GM12878 (cell line): ENCODE data around the gene HNMT. TPM values are rescaled to one million over a fixed set of nuclear protein-coding genes. Genes with fewer than 3 reads are reported as not detected.

Source experiments
- ATAC-seq: fragments of 200-7000 bp; cut with Tn5 transposase; 3 replicates; pipeline ENCODE4 v1.9.1; 2020; ENCODE audit warnings: mild to moderate bottlenecking, moderate library complexity
- BruUV-seq: library from RNA; stranded (reverse); fragments of 400-500 nt; replicated peaks from 2 replicates; lab custom pipeline; 2021; lab: Mats Ljungman, UMichigan
- CTCF ChIA-PET: fragments of 300-600 bp; sonication (Branson Sonifier 250); formaldehyde crosslinking; extraction: SDS; loops from one replicate; lab custom pipeline; 2021; ENCODE audit warnings: inconsistent platforms; lab: Yijun Ruan, JAX
- POLR2A ChIA-PET: fragments of 350-600 bp; formaldehyde crosslinking; extraction: SDS; loops from one replicate; lab custom pipeline; 2021; ENCODE audit warnings: inconsistent platforms; lab: Charles Lee
- RAD21 ChIA-PET: fragments of 300-600 bp; sonication (Branson Sonifier 250); formaldehyde crosslinking; loops from one replicate; lab custom pipeline; 2023; ENCODE audit warnings: antibody characterized with exemption; ENCODE audit not compliant: unreplicated experiment; lab: Charles Lee
- SMC1A ChIA-PET: fragments of 300-600 bp; sonication (Branson Sonifier 250); formaldehyde crosslinking; loops from one replicate; lab custom pipeline; 2023; ENCODE audit not compliant: unreplicated experiment, uncharacterized antibody; lab: Charles Lee
- DNase-seq: peaks from one replicate; pipeline ENCODE4 v3.0.0-alpha.2; 2011; ENCODE audit warnings: low read depth, low spot score
- FAIRE-seq: peaks from 3 replicates; lab custom pipeline; 2011; peaks lifted over from hg19 to GRCh38; lab: Jason Lieb, UNC
- H2AFZ ChIP-seq: 2 replicates; pipeline ENCODE4 v1.6.0; 2011; ENCODE audit warnings: low read depth, low read length, control low read depth; ENCODE audit not compliant: control insufficient read depth
- H3K27ac ChIP-seq: 2 replicates; pipeline ENCODE4 v1.5.1; 2011; ENCODE audit warnings: control low read depth; ENCODE audit not compliant: control insufficient read depth, insufficient read depth
- H3K27me3 ChIP-seq, 2 experiments: replicated peaks in 1 of 2; 2 replicates each; pipeline versions ENCODE4 v1.6.0 to v1.6.1; 2011; ENCODE audit warnings: low read length in 1 of 2; ENCODE audit not compliant: control insufficient read depth in 2 of 2, insufficient read depth in 2 of 2
- H3K36me3 ChIP-seq, 2 experiments: 2 replicates each; pipeline ENCODE4 v1.5.1; 2011; ENCODE audit warnings: low read length in 1 of 2; ENCODE audit not compliant: control insufficient read depth in 2 of 2, insufficient read depth in 2 of 2
- H3K4me1 ChIP-seq: 2 replicates; pipeline ENCODE4 v1.6.1; 2011; ENCODE audit warnings: mild to moderate bottlenecking, low read length, moderate library complexity, mixed read lengths; ENCODE audit not compliant: control insufficient read depth, insufficient read depth
- H3K4me2 ChIP-seq: 2 replicates; pipeline ENCODE4 v1.6.0; 2011; ENCODE audit warnings: control low read depth; ENCODE audit not compliant: control insufficient read depth, insufficient read depth
- H3K4me3 ChIP-seq: fragments of 200-600 bp; sonication (generic); 2 replicates; pipeline ENCODE4 v1.5.1; 2016
- H3K79me2 ChIP-seq: 2 replicates; pipeline ENCODE4 v1.6.0; 2011; ENCODE audit warnings: low read length; ENCODE audit not compliant: control insufficient read depth, insufficient read depth
- H3K9ac ChIP-seq: 2 replicates; pipeline ENCODE4 v1.8.0; 2011; ENCODE audit warnings: low read length, control low read depth, mixed read lengths; ENCODE audit not compliant: control insufficient read depth, insufficient read depth
- H3K9me3 ChIP-seq: replicated peaks from 3 replicates; pipeline ENCODE4 v1.5.1; 2011; ENCODE audit warnings: mild to moderate bottlenecking, low read length; ENCODE audit not compliant: control insufficient read depth, insufficient read depth
- H4K20me1 ChIP-seq: 2 replicates; pipeline ENCODE4 v1.6.0; 2011; ENCODE audit not compliant: control insufficient read depth, insufficient read depth
- BCL11A ChIP-seq: IDR thresholded peaks from 2 replicates; pipeline ENCODE4 v1.6.1; 2011; ENCODE audit warnings: low read depth, low read length
- BHLHE40 ChIP-seq, 2 experiments: fragments of 450-650 bp in 1 of 2; IDR thresholded peaks; 2 replicates each; pipeline ENCODE4 v1.6.1; 2011 to 2017; ENCODE audit warnings: low read depth in 2 of 2, borderline replicate concordance in 1 of 2, improper control_type of control experiment in 1 of 2, low read length in 1 of 2, mild to moderate bottlenecking in 1 of 2
- CHD1 ChIP-seq: IDR thresholded peaks from 2 replicates; pipeline ENCODE4 v1.6.1; 2012; ENCODE audit warnings: low read depth, low read length, improper control_type of control experiment
- CREM ChIP-seq: IDR thresholded peaks from 2 replicates; pipeline ENCODE4 v1.6.1; 2014; ENCODE audit warnings: antibody characterized with exemption, low read depth
- EGR1 ChIP-seq, 2 experiments: IDR thresholded peaks; 1 replicate in 1 of 2; 2 replicates in 1 of 2; pipeline ENCODE4 v1.6.1; 2011 to 2012; ENCODE audit warnings: low read depth in 2 of 2, low read length in 2 of 2, borderline replicate concordance in 1 of 2, mild to moderate bottlenecking in 1 of 2, moderate library complexity in 1 of 2
- FOXK2 ChIP-seq: fragments of 450-650 bp; IDR thresholded peaks from 2 replicates; pipeline ENCODE4 v1.6.1; 2017; ENCODE audit warnings: mild to moderate bottlenecking, moderate library complexity
- GABPA ChIP-seq: IDR thresholded peaks from 2 replicates; pipeline ENCODE4 v1.6.1; 2014; ENCODE audit warnings: antibody characterized with exemption, low read depth, mild to moderate bottlenecking, inconsistent platforms
- HCFC1 ChIP-seq: fragments of 150-350 bp; IDR thresholded peaks from 2 replicates; pipeline ENCODE4 v1.6.1; 2014; ENCODE audit warnings: low read length
- HDGF ChIP-seq: fragments of 450-650 bp; IDR thresholded peaks from 2 replicates; pipeline ENCODE4 v1.6.1; 2016; ENCODE audit warnings: antibody characterized with exemption
- IRF5 ChIP-seq: fragments of 450-650 bp; IDR thresholded peaks from 2 replicates; pipeline ENCODE4 v1.6.1; 2017; ENCODE audit warnings: borderline replicate concordance
- KAT2A ChIP-seq: conservative IDR thresholded peaks from 2 replicates; pipeline ENCODE4 v1.6.1; 2011; ENCODE audit warnings: low read depth, low read length; ENCODE audit not compliant: control insufficient read depth
- MTA3 ChIP-seq: IDR thresholded peaks from 2 replicates; pipeline ENCODE4 v1.6.1; 2012; ENCODE audit warnings: low read length, inconsistent platforms, borderline replicate concordance
- MYC ChIP-seq: IDR thresholded peaks from 2 replicates; pipeline ENCODE4 v1.6.1; 2011; ENCODE audit warnings: mild to moderate bottlenecking, low read length, moderate library complexity, inconsistent platforms; ENCODE audit not compliant: insufficient read depth, insufficient replicate concordance, insufficient read length, severe bottlenecking
- NFXL1 ChIP-seq: fragments of 450-650 bp; IDR thresholded peaks from 2 replicates; pipeline ENCODE4 v1.6.1; 2017; ENCODE audit warnings: antibody characterized with exemption, mild to moderate bottlenecking, borderline replicate concordance
- SKIL ChIP-seq: fragments of 450-650 bp; IDR thresholded peaks from 2 replicates; pipeline ENCODE4 v1.6.1; 2017; ENCODE audit warnings: mild to moderate bottlenecking, low read depth, inconsistent platforms; ENCODE audit not compliant: poor library complexity, severe bottlenecking
- STAT1 ChIP-seq: fragments of 450-650 bp; conservative IDR thresholded peaks from 2 replicates; pipeline ENCODE4 v1.6.1; 2014; ENCODE audit warnings: antibody characterized with exemption, mild to moderate bottlenecking
- TARDBP ChIP-seq: IDR thresholded peaks from 2 replicates; pipeline ENCODE4 v1.6.1; 2016; ENCODE audit warnings: borderline replicate concordance
- WRNIP1 ChIP-seq: IDR thresholded peaks from 2 replicates; pipeline ENCODE4 v1.6.1; 2011; ENCODE audit warnings: low read depth, low read length, improper control_type of control experiment, borderline replicate concordance
- WGBS: methylation state at CpG from one replicate; pipeline ENCODE4 v1.1.6; 2016; ENCODE audit warnings: low lambda C conversion rate; ENCODE audit not compliant: insufficient replicate concordance, insufficient coverage; ENCODE audit errors: missing lambda C conversion rate; 5-methylcytosine and 5-hydroxymethylcytosine counted together
- in situ Hi-C: fragments of 300-500 bp; cut with MboI; formaldehyde crosslinking; loops from 9 replicates; pipeline ENCODE4 v1.14.3; 2018; ENCODE audit warnings: mixed read lengths
- intact Hi-C: fragments of 100-400 bp; cut with micrococcal nuclease; formaldehyde crosslinking; loops from one replicate; pipeline ENCODE4 v1.14.2; 2022; ENCODE audit not compliant: unreplicated experiment
- polyA plus RNA-seq, 11 experiments: library from polyadenylated mRNA; depleted of rRNA in 4 of 11; unstranded in 6 of 11; stranded (reverse) in 5 of 11; fragments of >200 nt; fragmentation: Nextera tagmentation in 4 of 11; fragmentation: Illumina TruSeq in 1 of 11; extraction: Ambion mirVana in 4 of 11; extraction: Trizol in 1 of 11; gene quantifications; 1 replicate in 1 of 11; 2 replicates in 10 of 11; pipeline versions ENCODE4 v1.2.1 to v1.2.3, GENCODE V29; 2011 to 2016; ENCODE audit warnings: inconsistent platforms in 2 of 11, missing spikeins in 2 of 11, low read depth in 1 of 11
- total RNA-seq, 4 experiments: library from RNA; depleted of rRNA in 3 of 4; stranded (reverse); fragments of >200 nt in 3 of 4; fragmentation: Illumina TruSeq in 1 of 4; extraction: Trizol in 1 of 4; gene quantifications; 2 replicates each; pipeline versions ENCODE4 v1.2.1 to v1.2.3, GENCODE V29; 2013 to 2021

HNMT gene
- total and polyA plus RNA-seq, 10 of the 15 experiments (the other 5 are each of a cell fraction or from before 2014, with no cell fraction given): not detected

- 43% methylated on average over 8 of the region's 8 CpGs for WGBS
- no peak for FAIRE-seq
- SMC1A ChIA-PET: interaction anchor here (0.6 to 1.0 kb wide), 2 partner anchors 10 to 11 kb away, joined by 3 read pairs; no protein-coding TSS in a partner anchor
- POLR2A ChIA-PET: interaction anchor here (0.7 kb wide), 1 partner anchor 21 kb away, joined by 4 read pairs; no protein-coding TSS in a partner anchor
- Histone ChIP-seq H3K4me2 (no peak overlapping the region), H3K4me3 (no peak overlapping the region), H3K27me3 (no peaks in the 10 kb centered on the region), H3K9ac (no peak overlapping the region), H2AFZ (no peak overlapping the region), H3K36me3 (no peaks in the 10 kb centered on the region), H3K4me1 (no peaks in the 10 kb centered on the region), H4K20me1 (no peaks in the 10 kb centered on the region), H3K79me2 (no peaks in the 10 kb centered on the region), H3K27ac (no peak overlapping the region), H3K9me3 (no peaks in the 10 kb centered on the region)
- no peak for DNase-seq
- no TSS peak for BruUV-seq
- intact Hi-C loops (no loop called here), in situ Hi-C loops (no loop called here)
- no peak for TF ChIP-seq CREM
- TF ChIP-seq BHLHE40 (IDR thresholded peaks at IDR 0.05; ENCODE audit: borderline replicate concordance in 1 of 2, low read depth in 2 of 2, low read length in 1 of 2): no peak
- no peak for TF ChIP-seq MYC
- TF ChIP-seq FOXK2: no peak
- no peak for TF ChIP-seq SKIL
- no peak for TF ChIP-seq KAT2A
- no peak for TF ChIP-seq BCL11A
- no peak for TF ChIP-seq NFXL1
- no peak for TF ChIP-seq IRF5
- no peak for TF ChIP-seq MTA3
- TF ChIP-seq GABPA: no peak
- TF ChIP-seq CHD1: no peak
- TF ChIP-seq STAT1: no peak
- TF ChIP-seq HDGF: no peak
- TF ChIP-seq WRNIP1: no peak
- TF ChIP-seq HCFC1: no peak
- no peak for TF ChIP-seq EGR1 (IDR thresholded peaks at IDR 0.05; ENCODE audit: borderline replicate concordance in 1 of 2, low read depth in 2 of 2, low read length in 2 of 2)
- TF ChIP-seq TARDBP: no peak
- RAD21 ChIA-PET: no interaction called here
- no peak for ATAC-seq
- CTCF ChIA-PET: interaction anchor here (1.1 kb wide), 1 partner anchor 168 kb away, joined by 3 read pairs; no protein-coding TSS in a partner anchor
Observed at GRCh38 chr2:137975280-137976271, 11.3 kb downstream of the HNMT start.
